ENCODE results near the gene ASB13. TPM values are rescaled to one million over a fixed set of nuclear protein-coding genes. Genes with fewer than 3 reads are reported as not detected.

ASB13 gene
- total and polyA plus RNA-seq, 2 of the 13 experiments (the other 11 are each of a cell fraction or from before 2014, with no cell fraction given) = 9.3 to 15.4 TPM

DNA sequence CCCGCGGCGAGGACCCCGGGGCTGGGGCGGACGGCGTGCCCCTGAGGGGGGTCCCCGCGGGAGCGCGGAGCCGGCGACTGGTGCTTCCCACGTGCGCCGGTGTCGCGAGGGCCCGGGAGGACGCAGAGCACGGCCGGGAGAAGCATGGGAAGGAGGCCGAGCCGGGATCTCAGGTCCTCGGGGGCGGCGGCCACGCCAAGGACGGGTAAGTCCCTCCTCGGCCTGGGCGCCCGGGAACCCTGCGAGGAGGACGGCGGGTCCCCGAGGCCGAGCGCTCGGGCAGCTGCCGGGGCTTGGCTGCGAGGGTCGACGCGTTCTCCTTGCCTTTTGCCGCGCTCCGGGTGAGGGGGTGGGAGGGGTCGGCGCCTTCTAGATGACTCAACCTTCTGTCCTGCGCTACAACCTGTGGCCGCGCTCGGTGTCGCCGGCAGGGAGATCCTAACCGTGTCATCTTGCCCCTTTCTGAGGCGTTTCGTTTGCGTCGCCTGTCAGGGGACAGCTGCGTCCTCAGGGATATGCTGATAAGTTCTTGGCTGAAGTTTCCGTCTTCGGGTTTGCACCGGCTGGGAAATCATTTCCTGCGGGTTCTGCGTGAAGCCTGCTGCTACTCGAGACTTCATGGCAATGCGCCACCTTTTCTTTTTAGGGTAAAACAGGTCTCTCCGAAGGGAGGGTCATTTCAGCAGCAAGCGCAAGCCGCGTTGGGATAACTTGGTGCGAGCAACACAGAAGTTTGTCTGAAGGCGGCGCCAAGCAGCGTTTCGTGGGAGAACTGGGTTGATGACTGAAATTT, 18.8 kb upstream of the ASB13 start (continued):
- TF ChIP-seq, protein P1, sequence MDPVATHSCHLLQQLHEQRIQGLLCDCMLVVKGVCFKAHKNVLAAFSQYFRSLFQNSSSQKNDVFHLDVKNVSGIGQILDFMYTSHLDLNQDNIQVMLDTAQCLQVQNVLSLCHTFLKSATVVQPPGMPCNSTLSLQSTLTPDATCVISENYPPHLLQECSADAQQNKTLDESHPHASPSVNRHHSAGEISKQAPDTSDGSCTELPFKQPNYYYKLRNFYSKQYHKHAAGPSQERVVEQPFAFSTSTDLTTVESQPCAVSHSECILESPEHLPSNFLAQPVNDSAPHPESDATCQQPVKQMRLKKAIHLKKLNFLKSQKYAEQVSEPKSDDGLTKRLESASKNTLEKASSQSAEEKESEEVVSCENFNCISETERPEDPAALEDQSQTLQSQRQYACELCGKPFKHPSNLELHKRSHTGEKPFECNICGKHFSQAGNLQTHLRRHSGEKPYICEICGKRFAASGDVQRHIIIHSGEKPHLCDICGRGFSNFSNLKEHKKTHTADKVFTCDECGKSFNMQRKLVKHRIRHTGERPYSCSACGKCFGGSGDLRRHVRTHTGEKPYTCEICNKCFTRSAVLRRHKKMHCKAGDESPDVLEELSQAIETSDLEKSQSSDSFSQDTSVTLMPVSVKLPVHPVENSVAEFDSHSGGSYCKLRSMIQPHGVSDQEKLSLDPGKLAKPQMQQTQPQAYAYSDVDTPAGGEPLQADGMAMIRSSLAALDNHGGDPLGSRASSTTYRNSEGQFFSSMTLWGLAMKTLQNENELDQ (CRISPR knock-in tag; IDR thresholded peaks at IDR 0.05; ENCODE audit: borderline replicate concordance) = no peak
- TF ChIP-seq FOXO1 (CRISPR knock-in tag; IDR thresholded peaks at IDR 0.05) (0 out of 2 replicates have a peak, but pooled peaks have one; percentile 10), ZNF251 (CRISPR knock-in tag; IDR thresholded peaks at IDR 0.05) (no peak), ZNF530 (CRISPR knock-in tag; IDR thresholded peaks at IDR 0.05; ENCODE audit: low read depth) (no peak), IRF2 (CRISPR knock-in tag; IDR thresholded peaks at IDR 0.05) (no peak), CEBPG (CRISPR knock-in tag; IDR thresholded peaks at IDR 0.05) (no peak), ZFY (CRISPR knock-in tag; IDR thresholded peaks at IDR 0.05) (peak; percentile 28; the same call in 1 of the 2 replicates), ZKSCAN8 (CRISPR knock-in tag; IDR thresholded peaks at IDR 0.05; ENCODE audit: borderline replicate concordance) (no peak), GFI1 (CRISPR knock-in tag; IDR thresholded peaks at IDR 0.05; ENCODE audit: borderline replicate concordance) (0 out of 2 replicates have a peak, but pooled peaks have one; percentile 6), PHF21A (CRISPR knock-in tag; IDR thresholded peaks at IDR 0.05) (0 out of 2 replicates have a peak, but pooled peaks have one; percentile 32), ZNF879 (CRISPR knock-in tag; IDR thresholded peaks at IDR 0.05) (no peak), ZNF326 (CRISPR knock-in tag; IDR thresholded peaks at IDR 0.05; ENCODE audit: borderline replicate concordance) (no peak), NFATC3 (CRISPR knock-in tag; IDR thresholded peaks at IDR 0.05) (no peak), REL (CRISPR knock-in tag; conservative IDR thresholded peaks at IDR 0.05) (0 out of 2 replicates have a peak, but pooled peaks have one; percentile 40), ZNF878 (CRISPR knock-in tag; IDR thresholded peaks at IDR 0.05) (no peak), ZMYM4 (CRISPR knock-in tag; IDR thresholded peaks at IDR 0.05) (no peak)
- TF ChIP-seq, protein P2, sequence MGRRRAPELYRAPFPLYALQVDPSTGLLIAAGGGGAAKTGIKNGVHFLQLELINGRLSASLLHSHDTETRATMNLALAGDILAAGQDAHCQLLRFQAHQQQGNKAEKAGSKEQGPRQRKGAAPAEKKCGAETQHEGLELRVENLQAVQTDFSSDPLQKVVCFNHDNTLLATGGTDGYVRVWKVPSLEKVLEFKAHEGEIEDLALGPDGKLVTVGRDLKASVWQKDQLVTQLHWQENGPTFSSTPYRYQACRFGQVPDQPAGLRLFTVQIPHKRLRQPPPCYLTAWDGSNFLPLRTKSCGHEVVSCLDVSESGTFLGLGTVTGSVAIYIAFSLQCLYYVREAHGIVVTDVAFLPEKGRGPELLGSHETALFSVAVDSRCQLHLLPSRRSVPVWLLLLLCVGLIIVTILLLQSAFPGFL (CRISPR knock-in tag; IDR thresholded peaks at IDR 0.05) = no peak
- TF ChIP-seq, protein P3, sequence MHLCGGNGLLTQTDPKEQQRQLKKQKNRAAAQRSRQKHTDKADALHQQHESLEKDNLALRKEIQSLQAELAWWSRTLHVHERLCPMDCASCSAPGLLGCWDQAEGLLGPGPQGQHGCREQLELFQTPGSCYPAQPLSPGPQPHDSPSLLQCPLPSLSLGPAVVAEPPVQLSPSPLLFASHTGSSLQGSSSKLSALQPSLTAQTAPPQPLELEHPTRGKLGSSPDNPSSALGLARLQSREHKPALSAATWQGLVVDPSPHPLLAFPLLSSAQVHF (CRISPR knock-in tag; IDR thresholded peaks at IDR 0.05) = 0 out of 2 replicates have a peak, but pooled peaks have one; percentile 28
